Thyroid gland (tissue), 4 donors: Measurements from ENCODE around the gene EBI3.

Experiments
- CTCF ChIP-seq, 6 experiments: fragments of 200-600 bp in 3 of 6; fragments of 450-650 bp in 3 of 6; sonication (generic) in 3 of 6; IDR thresholded peaks; one replicate each; pipeline ENCODE4 v1.5.1; 2016 to 2019; ENCODE audit warnings: antibody characterized with exemption in 6 of 6, mild to moderate bottlenecking in 2 of 6, inconsistent platforms in 1 of 6, moderate library complexity in 1 of 6
- POLR2A ChIP-seq, 2 donors: fragments of 450-650 bp; IDR thresholded peaks; one replicate each; pipeline ENCODE4 v1.6.1; 2017; ENCODE audit warnings: antibody characterized with exemption in 2 of 2, mild to moderate bottlenecking in 2 of 2, moderate library complexity in 1 of 2

GRCh38 chr19:4201798-4202197, 27.5 kb upstream of the EBI3 start:
- no peak for TF ChIP-seq CTCF (IDR thresholded peaks at IDR 0.05)
- TF ChIP-seq POLR2A (IDR thresholded peaks at IDR 0.05): no peak
